Ureter (tissue), 1 donor: Measurements from ENCODE around the gene PDE4C. TPM values are rescaled to one million over a fixed set of nuclear protein-coding genes. Genes with fewer than 3 reads are reported as not detected.

ENCODE experiments used
- DNase-seq: peaks from one replicate; pipeline ENCODE4 v3.0.0-alpha.2; 2020; ENCODE audit warnings: low spot score
- total RNA-seq: library from RNA; stranded (reverse); gene quantifications from one replicate; pipeline ENCODE4 v1.2.4, GENCODE V29; 2023
- donor health status: DM: yes; HTN: yes; CAD: no.

The PDE4C gene
- total RNA-seq, 1 donor from 2014 or later, result 3.0 TPM

GRCh38 chr19:18254546-18255503 is 28.6 kb upstream of the PDE4C start:
- no peak for DNase-seq

GRCh38 chr19:18253716-18254115 is 27.5 kb upstream of the PDE4C start:
- peak; percentile 86 for DNase-seq

- DNase-seq, result no peak
Measured at GRCh38 chr19:18253130-18253529, 26.9 kb upstream of the PDE4C start.

- DNase-seq, result no peak
Measured at GRCh38 chr19:18252370-18252717, 26.1 kb upstream of the PDE4C start.

GRCh38 chr19:18251587-18252369 is 25.5 kb upstream of the PDE4C start:
- peak; percentile 81 for DNase-seq

- no peak for DNase-seq
Measured at GRCh38 chr19:18249834-18250233, 23.6 kb upstream of the PDE4C start.

GRCh38 chr19:18245297-18245696 is 19.1 kb upstream of the PDE4C start:
- DNase-seq, result no peak

GRCh38 chr19:18239303-18239702 is 13.1 kb upstream of the PDE4C start:
- no peak for DNase-seq

GRCh38 chr19:18234194-18234593 is 8.0 kb upstream of the PDE4C start:
- DNase-seq, result no peak

GRCh38 chr19:18233224-18233825 is 7.1 kb upstream of the PDE4C start:
- no peak for DNase-seq

- no peak for DNase-seq
Measured at GRCh38 chr19:18232540-18233223, 6.4 kb upstream of the PDE4C start.

GRCh38 chr19:18231775-18232174 is 5.5 kb upstream of the PDE4C start:
- DNase-seq, result no peak

- no peak for DNase-seq
Measured at GRCh38 chr19:18230941-18231734, 4.9 kb upstream of the PDE4C start.

GRCh38 chr19:18229915-18230314 is 3.7 kb upstream of the PDE4C start:
- no peak for DNase-seq

GRCh38 chr19:18229474-18229873 is 3.2 kb upstream of the PDE4C start:
- no peak for DNase-seq

- DNase-seq, result no peak
Measured at GRCh38 chr19:18227781-18228271, 1.6 kb upstream of the PDE4C start.

GRCh38 chr19:18226956-18227780 is 930 bp upstream of the PDE4C start:
- no peak for DNase-seq

GRCh38 chr19:18225355-18225701 is 910 bp downstream of the PDE4C start:
- DNase-seq, result no peak

GRCh38 chr19:18224525-18225354 is 1.5 kb downstream of the PDE4C start:
- DNase-seq, result peak; percentile 99
